HUES6 (cell line): ENCODE results near the gene MAPK8IP3.
A peak's percentile ranks its signal among the peaks of the same experiment; 100 is the strongest.

ENCODE experiments used
- H3K27ac ChIP-seq: 2 replicates; pipeline ENCODE4 v1.7.0; 2013; ENCODE audit warnings: low read depth, mild to moderate bottlenecking, low read length, inconsistent platforms
- H3K27me3 ChIP-seq: 2 replicates; pipeline ENCODE4 v1.6.1; 2013; ENCODE audit warnings: low read length; ENCODE audit not compliant: control insufficient read depth, insufficient read depth
- H3K36me3 ChIP-seq: 2 replicates; pipeline ENCODE4 v1.6.1; 2013; ENCODE audit warnings: low read length; ENCODE audit not compliant: control insufficient read depth, insufficient read depth
- H3K4me1 ChIP-seq: 2 replicates; pipeline ENCODE4 v1.6.1; 2013; ENCODE audit warnings: low read length; ENCODE audit not compliant: control insufficient read depth, insufficient read depth
- H3K4me3 ChIP-seq: 2 replicates; pipeline ENCODE4 v1.5.1; 2013; ENCODE audit warnings: low read depth, low read length
- H3K9ac ChIP-seq: one replicate; pipeline ENCODE4 v1.6.1; 2013; ENCODE audit warnings: mild to moderate bottlenecking, low read length
- H3K9me3 ChIP-seq: 2 replicates; pipeline ENCODE4 v1.6.1; 2013; ENCODE audit warnings: low read depth, low read length; ENCODE audit not compliant: control insufficient read depth, insufficient read depth

Gene MAPK8IP3

GRCh38 chr16:1680361-1680760 lies 25.6 kb upstream of the MAPK8IP3 start:
- peaks cover 19% of the 10 kb centered on the region; the same call in 1 of the 2 replicates for H3K4me1 ChIP-seq
- H3K27me3 ChIP-seq = no peaks in the 10 kb centered on the region
- H3K9me3 ChIP-seq = no peaks in the 10 kb centered on the region
- H3K36me3 ChIP-seq = peaks cover 43% of the 10 kb centered on the region
- H3K27ac ChIP-seq = no peak overlapping the region
- H3K9ac ChIP-seq = peak overlapping the region; percentile 7
- peak overlapping the region; percentile 92; the same call in 1 of the 2 replicates for H3K4me3 ChIP-seq

- no peaks in the 10 kb centered on the region for H3K9me3 ChIP-seq
- H3K27me3 ChIP-seq = no peaks in the 10 kb centered on the region
- no peak overlapping the region for H3K4me3 ChIP-seq
- peaks cover 43% of the 10 kb centered on the region for H3K36me3 ChIP-seq
- no peak overlapping the region; the same call in 1 of the 2 replicates for H3K27ac ChIP-seq
- H3K9ac ChIP-seq = no peak overlapping the region
- peaks cover 19% of the 10 kb centered on the region; the same call in 1 of the 2 replicates for H3K4me1 ChIP-seq
Measured at GRCh38 chr16:1681032-1681431, 25.0 kb upstream of the MAPK8IP3 start.

- H3K27ac ChIP-seq = no peak overlapping the region
- H3K27me3 ChIP-seq = no peaks in the 10 kb centered on the region
- no peak overlapping the region for H3K9ac ChIP-seq
- no peaks in the 10 kb centered on the region for H3K9me3 ChIP-seq
- no peak overlapping the region for H3K4me3 ChIP-seq
- H3K4me1 ChIP-seq = no peaks in the 10 kb centered on the region
- peaks cover 82% of the 10 kb centered on the region for H3K36me3 ChIP-seq
Measured at GRCh38 chr16:1687427-1688316, 18.3 kb upstream of the MAPK8IP3 start.

- Histone ChIP-seq H3K4me3 (no peak overlapping the region), H3K27ac (0 out of 2 replicates have a peak overlapping the region, but pooled peaks have one; percentile 59), H3K9ac (no peak overlapping the region), H3K9me3 (no peaks in the 10 kb centered on the region), H3K27me3 (no peaks in the 10 kb centered on the region), H3K36me3 (peaks cover 87% of the 10 kb centered on the region), H3K4me1 (no peaks in the 10 kb centered on the region)
Measured at GRCh38 chr16:1688807-1689560, 17.0 kb upstream of the MAPK8IP3 start.

GRCh38 chr16:1689853-1690252 lies 16.1 kb upstream of the MAPK8IP3 start:
- Histone ChIP-seq H3K4me1 (no peaks in the 10 kb centered on the region), H3K36me3 (peaks cover 92% of the 10 kb centered on the region), H3K27ac (peak overlapping the region; percentile 59; the same call in 1 of the 2 replicates), H3K27me3 (no peaks in the 10 kb centered on the region), H3K9ac (no peak overlapping the region), H3K9me3 (no peaks in the 10 kb centered on the region), H3K4me3 (no peak overlapping the region)

- Histone ChIP-seq H3K27ac (no peak overlapping the region), H3K4me1 (no peaks in the 10 kb centered on the region), H3K9me3 (no peaks in the 10 kb centered on the region), H3K36me3 (peaks cover 90% of the 10 kb centered on the region), H3K27me3 (no peaks in the 10 kb centered on the region), H3K9ac (no peak overlapping the region), H3K4me3 (no peak overlapping the region)
Measured at GRCh38 chr16:1690810-1691209, 15.2 kb upstream of the MAPK8IP3 start.

GRCh38 chr16:1691276-1691675 lies 14.7 kb upstream of the MAPK8IP3 start:
- H3K9ac ChIP-seq = no peak overlapping the region
- H3K27ac ChIP-seq = no peak overlapping the region
- H3K9me3 ChIP-seq = no peaks in the 10 kb centered on the region
- peaks cover 90% of the 10 kb centered on the region for H3K36me3 ChIP-seq
- H3K4me3 ChIP-seq = no peak overlapping the region
- no peaks in the 10 kb centered on the region for H3K27me3 ChIP-seq
- H3K4me1 ChIP-seq = no peaks in the 10 kb centered on the region

GRCh38 chr16:1691956-1692355 lies 14.0 kb upstream of the MAPK8IP3 start:
- Histone ChIP-seq H3K4me3 (no peak overlapping the region), H3K9ac (no peak overlapping the region), H3K27me3 (no peaks in the 10 kb centered on the region), H3K36me3 (peaks cover 88% of the 10 kb centered on the region), H3K4me1 (no peaks in the 10 kb centered on the region), H3K27ac (no peak overlapping the region), H3K9me3 (no peaks in the 10 kb centered on the region)

- no peaks in the 10 kb centered on the region for H3K4me1 ChIP-seq
- H3K27me3 ChIP-seq = no peaks in the 10 kb centered on the region
- H3K9me3 ChIP-seq = no peaks in the 10 kb centered on the region
- H3K4me3 ChIP-seq = no peak overlapping the region
- no peak overlapping the region for H3K27ac ChIP-seq
- no peak overlapping the region for H3K9ac ChIP-seq
- H3K36me3 ChIP-seq = peaks cover 94% of the 10 kb centered on the region
Measured at GRCh38 chr16:1696863-1697262, 9.1 kb upstream of the MAPK8IP3 start.

- Histone ChIP-seq H3K27ac (no peak overlapping the region), H3K9ac (no peak overlapping the region), H3K4me1 (no peaks in the 10 kb centered on the region), H3K4me3 (no peak overlapping the region), H3K9me3 (no peaks in the 10 kb centered on the region), H3K27me3 (no peaks in the 10 kb centered on the region), H3K36me3 (peaks cover 85% of the 10 kb centered on the region)
Measured at GRCh38 chr16:1698680-1699079, 7.3 kb upstream of the MAPK8IP3 start.

- H3K36me3 ChIP-seq = peaks cover 71% of the 10 kb centered on the region
- H3K4me3 ChIP-seq = no peak overlapping the region
- H3K9ac ChIP-seq = no peak overlapping the region
- H3K27me3 ChIP-seq = no peaks in the 10 kb centered on the region
- H3K4me1 ChIP-seq = no peaks in the 10 kb centered on the region
- no peaks in the 10 kb centered on the region for H3K9me3 ChIP-seq
- no peak overlapping the region for H3K27ac ChIP-seq
Measured at GRCh38 chr16:1700246-1700645, 5.7 kb upstream of the MAPK8IP3 start.
